HEK293 (cell line): ENCODE results near the gene GRIA1.

ENCODE experiments used
- BCL11A ChIP-seq: fragments of 450-650 bp; formaldehyde crosslinking; IDR thresholded peaks from 2 replicates; pipeline ENCODE4 v1.5.1; 2016; ENCODE audit warnings: low read depth, missing biosample characterization, missing genetic modification characterization
- CTCF ChIP-seq: fragments of 450-650 bp; formaldehyde crosslinking; IDR thresholded peaks from 2 replicates; pipeline ENCODE4 v1.5.1; 2016; ENCODE audit warnings: missing biosample characterization, missing genetic modification characterization
- GLI4 ChIP-seq: fragments of 450-650 bp; formaldehyde crosslinking; IDR thresholded peaks from 2 replicates; pipeline ENCODE4 v1.5.1; 2016; ENCODE audit warnings: missing biosample characterization, missing genetic modification characterization
- PATZ1 ChIP-seq: fragments of 450-650 bp; formaldehyde crosslinking; IDR thresholded peaks from 2 replicates; pipeline ENCODE4 v1.5.1; 2016; ENCODE audit warnings: missing biosample characterization, missing genetic modification characterization
- ZBTB7A ChIP-seq: fragments of 450-650 bp; formaldehyde crosslinking; IDR thresholded peaks from 2 replicates; pipeline ENCODE4 v1.5.1; 2016; ENCODE audit warnings: low read depth, missing biosample characterization, missing genetic modification characterization
- ZNF121 ChIP-seq: fragments of 450-650 bp; formaldehyde crosslinking; IDR thresholded peaks from 2 replicates; pipeline ENCODE4 v1.5.1; 2016; ENCODE audit warnings: missing biosample characterization, missing genetic modification characterization
- ZNF175 ChIP-seq: fragments of 450-650 bp; formaldehyde crosslinking; IDR thresholded peaks from 2 replicates; pipeline ENCODE4 v1.5.1; 2016; ENCODE audit warnings: missing biosample characterization, missing genetic modification characterization
- ZNF221 ChIP-seq: fragments of 450-650 bp; formaldehyde crosslinking; IDR thresholded peaks from 2 replicates; pipeline ENCODE4 v1.5.1; 2017; ENCODE audit warnings: missing biosample characterization, missing genetic modification characterization, borderline replicate concordance
- ZNF426 ChIP-seq: fragments of 450-650 bp; formaldehyde crosslinking; IDR thresholded peaks from 2 replicates; pipeline ENCODE4 v1.5.1; 2017; ENCODE audit warnings: missing biosample characterization, missing genetic modification characterization, mild to moderate bottlenecking, inconsistent platforms, moderate library complexity
- ZNF501 ChIP-seq: fragments of 450-650 bp; formaldehyde crosslinking; IDR thresholded peaks from 2 replicates; pipeline ENCODE4 v1.5.1; 2016; ENCODE audit warnings: missing biosample characterization, missing genetic modification characterization
- ZNF704 ChIP-seq: fragments of 450-650 bp; formaldehyde crosslinking; IDR thresholded peaks from 2 replicates; pipeline ENCODE4 v1.5.1; 2016; ENCODE audit warnings: missing biosample characterization, missing genetic modification characterization
- ZSCAN18 ChIP-seq: fragments of 450-650 bp; formaldehyde crosslinking; IDR thresholded peaks from 2 replicates; pipeline ENCODE4 v1.5.1; 2016; ENCODE audit warnings: missing biosample characterization, missing genetic modification characterization
- TF ChIP-seq, protein P1 (sequence below): fragments of 450-650 bp; formaldehyde crosslinking; IDR thresholded peaks from 2 replicates; pipeline ENCODE4 v1.5.1; 2016; ENCODE audit warnings: missing biosample characterization, missing genetic modification characterization
- TF ChIP-seq, protein P2 (sequence below): fragments of 450-650 bp; formaldehyde crosslinking; IDR thresholded peaks from 2 replicates; pipeline ENCODE4 v1.5.1; 2016; ENCODE audit warnings: missing biosample characterization, missing genetic modification characterization

DNA sequence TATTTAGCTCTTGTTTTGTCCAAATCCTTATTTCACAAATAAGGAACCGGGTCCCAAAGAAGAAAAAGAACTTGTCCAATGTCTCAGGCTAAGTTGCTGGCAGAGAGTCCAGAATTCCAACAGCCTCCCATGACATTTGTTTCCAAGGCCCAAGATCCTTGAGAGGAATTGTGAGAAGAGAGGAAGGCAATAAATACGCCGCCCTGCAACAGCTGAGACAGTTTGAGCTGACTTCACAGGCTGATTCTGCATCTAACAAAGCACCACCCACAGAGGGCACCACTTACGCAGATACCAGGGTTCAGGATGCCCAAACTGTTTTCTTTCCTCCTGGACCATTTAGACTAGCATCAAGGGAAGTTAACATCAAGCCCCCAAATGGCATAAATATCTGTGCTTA is 336.9 kb downstream of the GRIA1 start:
- TF ChIP-seq, protein P1, sequence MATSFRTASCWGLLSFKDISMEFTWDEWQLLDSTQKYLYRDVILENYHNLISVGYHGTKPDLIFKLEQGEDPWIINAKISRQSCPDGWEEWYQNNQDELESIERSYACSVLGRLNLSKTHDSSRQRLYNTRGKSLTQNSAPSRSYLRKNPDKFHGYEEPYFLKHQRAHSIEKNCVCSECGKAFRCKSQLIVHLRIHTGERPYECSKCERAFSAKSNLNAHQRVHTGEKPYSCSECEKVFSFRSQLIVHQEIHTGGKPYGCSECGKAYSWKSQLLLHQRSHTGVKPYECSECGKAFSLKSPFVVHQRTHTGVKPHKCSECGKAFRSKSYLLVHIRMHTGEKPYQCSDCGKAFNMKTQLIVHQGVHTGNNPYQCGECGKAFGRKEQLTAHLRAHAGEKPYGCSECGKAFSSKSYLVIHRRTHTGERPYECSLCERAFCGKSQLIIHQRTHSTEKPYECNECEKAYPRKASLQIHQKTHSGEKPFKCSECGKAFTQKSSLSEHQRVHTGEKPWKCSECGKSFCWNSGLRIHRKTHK = no peak
- TF ChIP-seq CTCF (no peak), ZNF121 (tag by site-specific recombination) (no peak), BCL11A (tag by site-specific recombination) (no peak), GLI4 (no peak), ZNF426 (no peak), ZSCAN18 (tag by site-specific recombination) (no peak), ZNF501 (tag by site-specific recombination) (no peak), ZNF221 (tag by site-specific recombination) (no peak), PATZ1 (tag by site-specific recombination) (no peak), ZBTB7A (tag by site-specific recombination) (no peak), ZNF704 (no peak), ZNF175 (tag by site-specific recombination) (no peak)
- TF ChIP-seq, protein P2, sequence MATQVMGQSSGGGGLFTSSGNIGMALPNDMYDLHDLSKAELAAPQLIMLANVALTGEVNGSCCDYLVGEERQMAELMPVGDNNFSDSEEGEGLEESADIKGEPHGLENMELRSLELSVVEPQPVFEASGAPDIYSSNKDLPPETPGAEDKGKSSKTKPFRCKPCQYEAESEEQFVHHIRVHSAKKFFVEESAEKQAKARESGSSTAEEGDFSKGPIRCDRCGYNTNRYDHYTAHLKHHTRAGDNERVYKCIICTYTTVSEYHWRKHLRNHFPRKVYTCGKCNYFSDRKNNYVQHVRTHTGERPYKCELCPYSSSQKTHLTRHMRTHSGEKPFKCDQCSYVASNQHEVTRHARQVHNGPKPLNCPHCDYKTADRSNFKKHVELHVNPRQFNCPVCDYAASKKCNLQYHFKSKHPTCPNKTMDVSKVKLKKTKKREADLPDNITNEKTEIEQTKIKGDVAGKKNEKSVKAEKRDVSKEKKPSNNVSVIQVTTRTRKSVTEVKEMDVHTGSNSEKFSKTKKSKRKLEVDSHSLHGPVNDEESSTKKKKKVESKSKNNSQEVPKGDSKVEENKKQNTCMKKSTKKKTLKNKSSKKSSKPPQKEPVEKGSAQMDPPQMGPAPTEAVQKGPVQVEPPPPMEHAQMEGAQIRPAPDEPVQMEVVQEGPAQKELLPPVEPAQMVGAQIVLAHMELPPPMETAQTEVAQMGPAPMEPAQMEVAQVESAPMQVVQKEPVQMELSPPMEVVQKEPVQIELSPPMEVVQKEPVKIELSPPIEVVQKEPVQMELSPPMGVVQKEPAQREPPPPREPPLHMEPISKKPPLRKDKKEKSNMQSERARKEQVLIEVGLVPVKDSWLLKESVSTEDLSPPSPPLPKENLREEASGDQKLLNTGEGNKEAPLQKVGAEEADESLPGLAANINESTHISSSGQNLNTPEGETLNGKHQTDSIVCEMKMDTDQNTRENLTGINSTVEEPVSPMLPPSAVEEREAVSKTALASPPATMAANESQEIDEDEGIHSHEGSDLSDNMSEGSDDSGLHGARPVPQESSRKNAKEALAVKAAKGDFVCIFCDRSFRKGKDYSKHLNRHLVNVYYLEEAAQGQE (tag by site-specific recombination) = no peak
